Tibial nerve (tissue), 4 donors: ENCODE data around the gene THAP11.

Source experiments
- EP300 ChIP-seq, 2 donors: sonication (generic); formaldehyde crosslinking; IDR thresholded peaks; one replicate each; pipeline ENCODE4 v1.6.1; 2017; ENCODE audit warnings: antibody characterized with exemption in 2 of 2, mild to moderate bottlenecking in 1 of 2
- POLR2A ChIP-seq, 2 donors: fragments of 450-650 bp; IDR thresholded peaks; one replicate each; pipeline ENCODE4 v1.6.1; 2017; ENCODE audit warnings: antibody characterized with exemption in 2 of 2, mild to moderate bottlenecking in 2 of 2, moderate library complexity in 2 of 2
- TF ChIP-seq, protein P1 (sequence below), 5 experiments: fragments of 200-600 bp in 3 of 5; fragments of 450-650 bp in 2 of 5; sonication (generic) in 3 of 5; IDR thresholded peaks; one replicate each; pipeline ENCODE4 v1.5.1; 2016 to 2019; ENCODE audit warnings: antibody characterized with exemption in 5 of 5, mild to moderate bottlenecking in 3 of 5, moderate library complexity in 2 of 5

DNA sequence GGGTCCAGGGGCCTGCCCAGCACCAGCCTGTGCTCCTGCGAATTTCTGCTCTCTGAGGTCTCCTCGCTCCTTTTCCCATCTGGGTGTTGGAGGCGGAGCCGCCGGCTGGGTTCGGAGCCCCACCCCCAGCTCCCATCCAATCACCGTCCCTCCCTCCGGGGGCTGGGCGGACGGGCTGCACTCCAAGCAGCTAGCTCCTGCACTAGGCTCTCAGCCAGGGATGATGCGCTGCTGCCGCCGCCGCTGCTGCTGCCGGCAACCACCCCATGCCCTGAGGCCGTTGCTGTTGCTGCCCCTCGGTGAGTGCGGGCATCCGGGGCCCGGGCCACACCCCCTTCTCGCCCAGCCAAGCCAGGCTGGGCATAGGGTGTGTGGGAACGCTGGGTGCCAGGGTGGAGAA, 42.6 kb downstream of the THAP11 start, which contains the start of gene NRN1L:
- TF ChIP-seq, protein P1, sequence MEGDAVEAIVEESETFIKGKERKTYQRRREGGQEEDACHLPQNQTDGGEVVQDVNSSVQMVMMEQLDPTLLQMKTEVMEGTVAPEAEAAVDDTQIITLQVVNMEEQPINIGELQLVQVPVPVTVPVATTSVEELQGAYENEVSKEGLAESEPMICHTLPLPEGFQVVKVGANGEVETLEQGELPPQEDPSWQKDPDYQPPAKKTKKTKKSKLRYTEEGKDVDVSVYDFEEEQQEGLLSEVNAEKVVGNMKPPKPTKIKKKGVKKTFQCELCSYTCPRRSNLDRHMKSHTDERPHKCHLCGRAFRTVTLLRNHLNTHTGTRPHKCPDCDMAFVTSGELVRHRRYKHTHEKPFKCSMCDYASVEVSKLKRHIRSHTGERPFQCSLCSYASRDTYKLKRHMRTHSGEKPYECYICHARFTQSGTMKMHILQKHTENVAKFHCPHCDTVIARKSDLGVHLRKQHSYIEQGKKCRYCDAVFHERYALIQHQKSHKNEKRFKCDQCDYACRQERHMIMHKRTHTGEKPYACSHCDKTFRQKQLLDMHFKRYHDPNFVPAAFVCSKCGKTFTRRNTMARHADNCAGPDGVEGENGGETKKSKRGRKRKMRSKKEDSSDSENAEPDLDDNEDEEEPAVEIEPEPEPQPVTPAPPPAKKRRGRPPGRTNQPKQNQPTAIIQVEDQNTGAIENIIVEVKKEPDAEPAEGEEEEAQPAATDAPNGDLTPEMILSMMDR (IDR thresholded peaks at IDR 0.05), result no peak
- TF ChIP-seq POLR2A (IDR thresholded peaks at IDR 0.05), result peak in 1 of 2 donors; percentile 53
- peak; percentile 46 to 49 for TF ChIP-seq EP300 (IDR thresholded peaks at IDR 0.05)
